C4-2B (cell line): ENCODE data around the gene IFI16.

ENCODE experiments used
- ZFX ChIP-seq: fragments of 450-650 bp; IDR thresholded peaks from 2 replicates; pipeline ENCODE4 v1.6.1; 2017
- TF ChIP-seq, protein P1 (sequence below): fragments of 450-650 bp; conservative IDR thresholded peaks from 2 replicates; pipeline ENCODE4 v1.5.1; 2017; ENCODE audit warnings: mild to moderate bottlenecking

DNA sequence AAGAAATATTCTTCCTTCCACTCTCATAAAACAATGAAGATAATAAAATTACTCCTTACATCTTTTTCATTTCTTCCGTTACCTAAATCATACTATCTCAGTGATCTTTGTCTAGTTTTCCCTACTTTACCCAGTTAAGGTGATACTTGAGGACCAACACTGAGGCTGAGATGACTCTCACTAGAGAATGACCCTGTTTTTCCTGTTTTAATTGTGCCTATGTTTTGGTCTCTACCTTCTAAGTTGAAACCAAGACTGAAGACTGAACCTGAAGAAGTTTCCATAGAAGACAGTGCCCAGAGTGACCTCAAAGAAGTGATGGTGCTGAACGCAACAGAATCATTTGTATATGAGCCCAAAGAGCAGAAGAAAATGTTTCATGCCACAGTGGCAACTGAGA is 41.7 kb downstream of the IFI16 start:
- TF ChIP-seq, protein P1, sequence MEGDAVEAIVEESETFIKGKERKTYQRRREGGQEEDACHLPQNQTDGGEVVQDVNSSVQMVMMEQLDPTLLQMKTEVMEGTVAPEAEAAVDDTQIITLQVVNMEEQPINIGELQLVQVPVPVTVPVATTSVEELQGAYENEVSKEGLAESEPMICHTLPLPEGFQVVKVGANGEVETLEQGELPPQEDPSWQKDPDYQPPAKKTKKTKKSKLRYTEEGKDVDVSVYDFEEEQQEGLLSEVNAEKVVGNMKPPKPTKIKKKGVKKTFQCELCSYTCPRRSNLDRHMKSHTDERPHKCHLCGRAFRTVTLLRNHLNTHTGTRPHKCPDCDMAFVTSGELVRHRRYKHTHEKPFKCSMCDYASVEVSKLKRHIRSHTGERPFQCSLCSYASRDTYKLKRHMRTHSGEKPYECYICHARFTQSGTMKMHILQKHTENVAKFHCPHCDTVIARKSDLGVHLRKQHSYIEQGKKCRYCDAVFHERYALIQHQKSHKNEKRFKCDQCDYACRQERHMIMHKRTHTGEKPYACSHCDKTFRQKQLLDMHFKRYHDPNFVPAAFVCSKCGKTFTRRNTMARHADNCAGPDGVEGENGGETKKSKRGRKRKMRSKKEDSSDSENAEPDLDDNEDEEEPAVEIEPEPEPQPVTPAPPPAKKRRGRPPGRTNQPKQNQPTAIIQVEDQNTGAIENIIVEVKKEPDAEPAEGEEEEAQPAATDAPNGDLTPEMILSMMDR = no peak
- no peak for TF ChIP-seq ZFX
